CD14-positive monocyte (primary cell): Measurements from ENCODE around the gene NPAS3. TPM values are rescaled to one million over a fixed set of nuclear protein-coding genes. Genes with fewer than 3 reads are reported as not detected.

ENCODE experiments used
- DNase-seq, 3 donors: peaks; one replicate each; pipeline ENCODE4 v3.0.0-alpha.2; 2011 to 2022
- H2AFZ ChIP-seq: 2 replicates; pipeline ENCODE4 v1.6.0; 2012; ENCODE audit warnings: mild to moderate bottlenecking, low read depth, low read length, inconsistent platforms; ENCODE audit not compliant: insufficient read depth, poor library complexity, severe bottlenecking
- H3K27ac ChIP-seq, 2 donors: 1 replicate in 1 of 2; 2 replicates in 1 of 2; pipeline ENCODE4 v1.5.1; 2012 to 2013; ENCODE audit warnings: low read length in 2 of 2, control low read depth in 1 of 2, inconsistent platforms in 1 of 2, low read depth in 1 of 2, mild to moderate bottlenecking in 1 of 2
- H3K27me3 ChIP-seq, 2 donors: one replicate each; pipeline versions ENCODE4 v1.6.0 to v1.6.1; 2011 to 2013; ENCODE audit warnings: low read length in 2 of 2; ENCODE audit not compliant: control insufficient read depth in 2 of 2, insufficient read depth in 2 of 2
- H3K36me3 ChIP-seq, 2 donors: replicated peaks in 1 of 2; 1 replicate in 1 of 2; 2 replicates in 1 of 2; pipeline versions ENCODE4 v1.5.1 to v1.6.1; 2012 to 2013; ENCODE audit warnings: low read length in 2 of 2, control low read depth in 1 of 2, inconsistent platforms in 1 of 2, mild to moderate bottlenecking in 1 of 2; ENCODE audit not compliant: insufficient read depth in 2 of 2, control insufficient read depth in 1 of 2
- H3K4me1 ChIP-seq, 2 donors: 1 replicate in 1 of 2; 2 replicates in 1 of 2; pipeline versions ENCODE4 v1.5.1 to v1.6.1; 2012 to 2013; ENCODE audit warnings: low read length in 2 of 2, control low read depth in 1 of 2, inconsistent platforms in 1 of 2, mild to moderate bottlenecking in 1 of 2, moderate library complexity in 1 of 2; ENCODE audit not compliant: insufficient read depth in 2 of 2, control insufficient read depth in 1 of 2
- H3K4me2 ChIP-seq: replicated peaks from 2 replicates; pipeline ENCODE3; 2012; ENCODE audit warnings: low read length, moderate library complexity, mild to moderate bottlenecking; ENCODE audit not compliant: poor library complexity, severe bottlenecking; ENCODE audit errors: extremely low read depth
- H3K4me3 ChIP-seq, 3 experiments: fragments of 200-600 bp in 1 of 3; sonication (generic) in 1 of 3; replicated peaks in 1 of 3; 1 replicate in 2 of 3; 2 replicates in 1 of 3; pipeline ENCODE4 v1.5.1; 2011 to 2013; ENCODE audit warnings: low read length in 3 of 3, mild to moderate bottlenecking in 3 of 3, control low read depth in 2 of 3, low read depth in 2 of 3, inconsistent platforms in 1 of 3, moderate library complexity in 1 of 3
- H3K79me2 ChIP-seq: 2 replicates; pipeline ENCODE4 v1.6.0; 2012; ENCODE audit warnings: mild to moderate bottlenecking, control low read depth, inconsistent platforms, low read length, moderate library complexity; ENCODE audit not compliant: insufficient read depth
- H3K9ac ChIP-seq: 2 replicates; pipeline ENCODE4 v1.6.0; 2017; ENCODE audit warnings: low read length, mild to moderate bottlenecking; ENCODE audit not compliant: insufficient read depth, poor library complexity, severe bottlenecking
- H3K9me3 ChIP-seq, 2 donors: replicated peaks in 1 of 2; 1 replicate in 1 of 2; 2 replicates in 1 of 2; pipeline versions ENCODE4 v1.5.1 to v1.6.1; 2012 to 2013; ENCODE audit warnings: low read length in 2 of 2, control low read depth in 1 of 2; ENCODE audit not compliant: control insufficient read depth in 1 of 2, insufficient read depth in 1 of 2
- H4K20me1 ChIP-seq: 2 replicates; pipeline ENCODE4 v1.6.0; 2012; ENCODE audit warnings: mild to moderate bottlenecking, low read length, control low read depth, moderate library complexity; ENCODE audit not compliant: insufficient read depth
- H3K27ac Mint-ChIP-seq, 7 donors: one replicate each; pipeline ENCODE4 v1.8.0; 2020; ENCODE audit warnings: mild to moderate bottlenecking in 7 of 7, mixed read lengths in 7 of 7, moderate library complexity in 6 of 7, inconsistent platforms in 2 of 7
- H3K27me3 Mint-ChIP-seq, 3 donors: one replicate each; pipeline ENCODE4 v1.8.0; 2021 to 2022; ENCODE audit warnings: low read depth in 3 of 3, mild to moderate bottlenecking in 3 of 3, mixed read lengths in 3 of 3, moderate library complexity in 3 of 3, inconsistent platforms in 1 of 3
- H3K36me3 Mint-ChIP-seq, 2 donors: one replicate each; pipeline ENCODE4 v1.8.0; 2020; ENCODE audit warnings: mixed read lengths in 2 of 2, inconsistent platforms in 1 of 2, mild to moderate bottlenecking in 1 of 2
- H3K4me1 Mint-ChIP-seq: one replicate; pipeline ENCODE4 v1.8.0; 2020; ENCODE audit warnings: mild to moderate bottlenecking, mixed read lengths
- H3K4me3 Mint-ChIP-seq, 2 donors: one replicate each; pipeline ENCODE4 v1.8.0; 2020; ENCODE audit warnings: mild to moderate bottlenecking in 2 of 2, mixed read lengths in 2 of 2, moderate library complexity in 1 of 2
- H3K9me3 Mint-ChIP-seq, 7 donors: one replicate each; pipeline ENCODE4 v1.8.0; 2020 to 2022; ENCODE audit warnings: mixed read lengths in 7 of 7, mild to moderate bottlenecking in 6 of 7, moderate library complexity in 6 of 7, inconsistent platforms in 2 of 7
- CTCF ChIP-seq: fragments of 200-600 bp; IDR thresholded peaks from one replicate; pipeline ENCODE4 v1.8.0; 2022; ENCODE audit warnings: antibody characterized with exemption, mild to moderate bottlenecking
- WGBS: methylation state at CpG from one replicate; pipeline ENCODE4 v1.1.5; 2013; ENCODE audit warnings: missing lambda C conversion rate; ENCODE audit not compliant: insufficient coverage; 5-methylcytosine and 5-hydroxymethylcytosine counted together
- intact Hi-C, 2 donors: fragments of 100-400 bp; cut with micrococcal nuclease; formaldehyde crosslinking; loops; one replicate each; pipeline versions ENCODE4 v1.15.0 to v1.15.1; 2023
- polyA plus RNA-seq, 3 donors: library from polyadenylated mRNA; depleted of rRNA in 1 of 3; unstranded in 2 of 3; stranded (reverse) in 1 of 3; fragments of 300-500 nt in 2 of 3; fragments of >200 nt in 1 of 3; fragmentation: Illumina TruSeq in 2 of 3; gene quantifications; 1 replicate in 2 of 3; 2 replicates in 1 of 3; pipeline ENCODE4 v1.2.3, GENCODE V29; 2012 to 2021

The NPAS3 gene
- polyA plus RNA-seq, 3 donors: not detected

- Histone ChIP-seq H3K9ac (no peak overlapping the region), H2AFZ (no peak overlapping the region), H3K27ac (no peak overlapping the region), H3K27me3 (peaks cover 31 to 47% of the 10 kb centered on the region in 2 donors), H4K20me1 (no peaks in the 10 kb centered on the region), H3K9me3 (peaks cover 0 to 7% of the 10 kb centered on the region in 2 donors), H3K79me2 (no peaks in the 10 kb centered on the region), H3K4me3 (no peak overlapping the region), H3K4me2 (no peak overlapping the region), H3K4me1 (no peaks in the 10 kb centered on the region), H3K36me3 (no peaks in the 10 kb centered on the region)
- no peak for TF ChIP-seq CTCF
- intact Hi-C loops: no loop called here
- no peak overlapping the region for H3K27ac Mint-ChIP-seq
- H3K36me3 Mint-ChIP-seq: peaks cover 0 to 2% of the 10 kb centered on the region in 2 donors
- peaks cover 0 to 12% (median 5%) of the 10 kb centered on the region in 7 donors for H3K9me3 Mint-ChIP-seq
- peaks cover 35 to 45% (median 36%) of the 10 kb centered on the region in 3 donors for H3K27me3 Mint-ChIP-seq
- no peak for DNase-seq
- no peaks in the 10 kb centered on the region for H3K4me1 Mint-ChIP-seq
- H3K4me3 Mint-ChIP-seq: peak overlapping the region in 1 of 2 donors; percentile 33
- 100% methylated on average over 1 of the region's 2 CpGs for WGBS
Measured at GRCh38 chr14:33802737-33803136, 864.1 kb downstream of the NPAS3 start.

GRCh38 chr14:33805593-33805992, 866.9 kb downstream of the NPAS3 start:
- no peak overlapping the region for H2AFZ ChIP-seq
- no peak for DNase-seq
- H4K20me1 ChIP-seq: no peaks in the 10 kb centered on the region
- H3K4me3 ChIP-seq: no peak overlapping the region
- H3K4me3 Mint-ChIP-seq: no peak overlapping the region
- H3K27me3 ChIP-seq: peaks cover 20 to 27% of the 10 kb centered on the region in 2 donors
- H3K36me3 Mint-ChIP-seq: peaks cover 0 to 2% of the 10 kb centered on the region in 2 donors
- TF ChIP-seq CTCF: no peak
- H3K79me2 ChIP-seq: no peaks in the 10 kb centered on the region
- 40% methylated on average over 2 of the region's 2 CpGs for whole genome bisulfite sequencing
- peaks cover 0 to 7% of the 10 kb centered on the region in 2 donors for H3K9me3 ChIP-seq
- H3K4me1 ChIP-seq: no peaks in the 10 kb centered on the region
- no peaks in the 10 kb centered on the region for H3K36me3 ChIP-seq
- no peaks in the 10 kb centered on the region for H3K4me1 Mint-ChIP-seq
- H3K9ac ChIP-seq: no peak overlapping the region
- H3K27me3 Mint-ChIP-seq: peaks cover 18 to 27% (median 22%) of the 10 kb centered on the region in 3 donors
- no peak overlapping the region for H3K4me2 ChIP-seq
- H3K27ac Mint-ChIP-seq: no peak overlapping the region
- intact Hi-C loops: no loop called here
- H3K27ac ChIP-seq: no peak overlapping the region
- H3K9me3 Mint-ChIP-seq: peaks cover 0 to 6% (median 4%) of the 10 kb centered on the region in 7 donors
